Endothelial cell of umbilical vein (primary cell): ENCODE results near the gene SRGAP1. TPM values are rescaled to one million over a fixed set of nuclear protein-coding genes. Genes with fewer than 3 reads are reported as not detected.

Source experiments
- BruUV-seq: library from RNA; stranded (reverse); fragments of 400-500 nt; replicated peaks from 2 replicates; lab custom pipeline; 2021; lab: Mats Ljungman, UMichigan
- CTCF ChIA-PET: fragments of 300-600, 350-600 bp; sonication (Branson Sonifier 250); formaldehyde crosslinking; loops from one replicate; lab custom pipeline; 2021; ENCODE audit warnings: antibody characterized with exemption, inconsistent platforms; lab: Charles Lee
- POLR2A ChIA-PET: fragments of 300-600, 350-600 bp; sonication (Branson Sonifier 250); formaldehyde crosslinking; loops from one replicate; lab custom pipeline; 2021; ENCODE audit warnings: antibody characterized with exemption, inconsistent platforms; lab: Charles Lee
- DNase-seq: peaks from one replicate; pipeline ENCODE4 v3.0.0-alpha.2; 2011; ENCODE audit warnings: low read depth, low spot score
- FAIRE-seq: peaks from 2 replicates; lab custom pipeline; 2011; peaks lifted over from hg19 to GRCh38; lab: Jason Lieb, UNC
- H2AFZ ChIP-seq: 2 replicates; pipeline ENCODE4 v1.6.0; 2012; ENCODE audit warnings: low read depth, low read length, control low read depth, inconsistent platforms
- H3K27ac ChIP-seq: 2 replicates; pipeline ENCODE4 v1.5.1; 2011; ENCODE audit warnings: low read depth, mild to moderate bottlenecking, control low read depth, low read length, moderate library complexity; ENCODE audit not compliant: insufficient read depth
- H3K27me3 ChIP-seq, 2 experiments: 2 replicates each; pipeline versions ENCODE4 v1.6.0 to v1.6.1; 2011; ENCODE audit warnings: low read length in 2 of 2, mixed read lengths in 1 of 2; ENCODE audit not compliant: control insufficient read depth in 2 of 2, insufficient read depth in 2 of 2
- H3K36me3 ChIP-seq, 2 experiments: 2 replicates in 1 of 2; 3 replicates in 1 of 2; pipeline ENCODE4 v1.5.1; 2011; ENCODE audit warnings: low read length in 2 of 2, mild to moderate bottlenecking in 1 of 2, moderate library complexity in 1 of 2; ENCODE audit not compliant: control insufficient read depth in 2 of 2, insufficient read depth in 2 of 2; ENCODE audit errors: extremely low read depth in 1 of 2
- H3K4me1 ChIP-seq: 3 replicates; pipeline ENCODE4 v1.5.1; 2011; ENCODE audit warnings: mild to moderate bottlenecking, low read length; ENCODE audit not compliant: control insufficient read depth, insufficient read depth; ENCODE audit errors: extremely low read depth
- H3K4me2 ChIP-seq: 2 replicates; pipeline ENCODE4 v1.6.1; 2011; ENCODE audit warnings: low read length, control low read depth, mixed read lengths; ENCODE audit not compliant: insufficient read depth
- H3K4me3 ChIP-seq, 3 experiments: fragments of 200-600 bp in 1 of 3; sonication (generic), shearing (Covaris generic) in 1 of 3; replicated peaks in 1 of 3; 2 replicates each; pipeline ENCODE4 v1.5.1; 2011 to 2016; ENCODE audit warnings: control low read depth in 3 of 3, low read length in 3 of 3, mild to moderate bottlenecking in 2 of 3, inconsistent platforms in 1 of 3, low read depth in 1 of 3, moderate library complexity in 1 of 3; ENCODE audit not compliant: insufficient read depth in 1 of 3
- H3K79me2 ChIP-seq: 2 replicates; pipeline ENCODE4 v1.6.0; 2012; ENCODE audit warnings: low read length, inconsistent platforms; ENCODE audit not compliant: control insufficient read depth, insufficient read depth
- H3K9ac ChIP-seq: replicated peaks from 2 replicates; pipeline ENCODE3; 2011; ENCODE audit warnings: low read length, control low read depth; ENCODE audit not compliant: insufficient read depth; ENCODE audit errors: extremely low read depth
- H3K9me1 ChIP-seq: replicated peaks from 3 replicates; pipeline ENCODE4 v1.6.0; 2011; ENCODE audit warnings: mild to moderate bottlenecking, low read length; ENCODE audit not compliant: control insufficient read depth, insufficient read depth; ENCODE audit errors: extremely low read depth
- H3K9me3 ChIP-seq: replicated peaks from 2 replicates; pipeline ENCODE4 v1.5.1; 2012; ENCODE audit warnings: low read length, inconsistent platforms; ENCODE audit not compliant: control insufficient read depth, insufficient read depth
- H4K20me1 ChIP-seq: replicated peaks from 2 replicates; pipeline ENCODE3; 2011; ENCODE audit warnings: mild to moderate bottlenecking, low read length; ENCODE audit not compliant: control insufficient read depth, insufficient read depth; ENCODE audit errors: extremely low read depth
- EZH2 ChIP-seq: IDR thresholded peaks from 2 replicates; pipeline ENCODE4 v1.6.1; 2012; ENCODE audit warnings: borderline replicate concordance, low read depth, mild to moderate bottlenecking, moderate library complexity, low read length, inconsistent platforms; ENCODE audit not compliant: severe bottlenecking
- FOS ChIP-seq: IDR thresholded peaks from 2 replicates; pipeline ENCODE4 v1.6.1; 2011; ENCODE audit warnings: mild to moderate bottlenecking, low read length, moderate library complexity, borderline replicate concordance; ENCODE audit not compliant: insufficient read depth
- GATA2 ChIP-seq: IDR thresholded peaks from 2 replicates; pipeline ENCODE4 v1.7.0; 2011; ENCODE audit warnings: low read depth, mild to moderate bottlenecking, moderate library complexity, mixed read lengths, low read length; ENCODE audit not compliant: insufficient read length, insufficient read depth
- JUN ChIP-seq: IDR thresholded peaks from 2 replicates; pipeline ENCODE4 v1.6.1; 2011; ENCODE audit warnings: borderline replicate concordance, low read depth; ENCODE audit not compliant: insufficient read length, insufficient read depth
- MYC ChIP-seq: IDR thresholded peaks from one replicate; pipeline ENCODE4 v1.6.1; 2011; ENCODE audit warnings: mild to moderate bottlenecking, low read depth, low read length
- POLR2A ChIP-seq: IDR thresholded peaks from 2 replicates; pipeline ENCODE4 v1.6.1; 2012; ENCODE audit warnings: low read depth, mild to moderate bottlenecking, control low read depth, low read length
- POLR2AphosphoS5 ChIP-seq: IDR thresholded peaks from 2 replicates; pipeline ENCODE4 v1.6.1; 2012; ENCODE audit warnings: low read depth, mild to moderate bottlenecking, control low read depth, low read length, moderate library complexity; ENCODE audit not compliant: insufficient read depth
- dilution Hi-C: fragments of 300-500 bp; cut with MboI; formaldehyde crosslinking; loops from one replicate; pipeline ENCODE4 v1.15.0; 2019; ENCODE audit warnings: low sequenced_read_pairs; ENCODE audit not compliant: extremely low pct_ligation_motif_present
- intact Hi-C: fragments of 100-400 bp; cut with micrococcal nuclease; formaldehyde crosslinking; loops from one replicate; pipeline ENCODE4 v1.10.0; 2022
- polyA plus RNA-seq, 4 experiments: library from polyadenylated mRNA; depleted of rRNA in 3 of 4; stranded (reverse) in 3 of 4; unstranded in 1 of 4; fragments of >200 nt; gene quantifications; 2 replicates each; pipeline versions ENCODE4 v1.2.1 to v1.2.3, GENCODE V29; 2011 to 2012; ENCODE audit warnings: missing spikeins in 1 of 4
- total RNA-seq: library from RNA; stranded (reverse); gene quantifications from 2 replicates; pipeline ENCODE4 v1.2.3, GENCODE V29; 2021
- TF ChIP-seq, protein P1 (sequence below): IDR thresholded peaks from 2 replicates; pipeline ENCODE4 v1.6.1; 2011; ENCODE audit not compliant: insufficient read depth, insufficient read length
- TF ChIP-seq, protein P2 (sequence below), 2 donors: IDR thresholded peaks; 1 replicate in 1 of 2; 2 replicates in 1 of 2; pipeline ENCODE4 v1.5.1; 2011; ENCODE audit warnings: low read length in 2 of 2, mild to moderate bottlenecking in 2 of 2, moderate library complexity in 2 of 2, control low read depth in 1 of 2, inconsistent platforms in 1 of 2, low read depth in 1 of 2; ENCODE audit not compliant: insufficient read depth in 1 of 2; ENCODE audit errors: extremely low read depth in 1 of 2

Gene SRGAP1
- total and polyA plus RNA-seq, 2 donors (not counting 3 experiments of a cell fraction or from before 2014, with no cell fraction given) = 4.9 to 16.3 TPM

GRCh38 chr12:64139021-64139420 is 294.5 kb downstream of the SRGAP1 start:
- BruUV-seq = no TSS peak
- no peaks in the 10 kb centered on the region for H3K27me3 ChIP-seq
- no peaks in the 10 kb centered on the region for H3K9me3 ChIP-seq
- H3K4me1 ChIP-seq = no peaks in the 10 kb centered on the region
- H3K9ac ChIP-seq = no peak overlapping the region
- FAIRE-seq (no peak), DNase-seq (no peak)
- H3K36me3 ChIP-seq = peaks cover 0 to 2% of the 10 kb centered on the region in 2 experiments
- no peaks in the 10 kb centered on the region for H3K9me1 ChIP-seq
- intact Hi-C loops (no loop called here), dilution Hi-C loops (no loop called here)
- H2AFZ ChIP-seq = no peak overlapping the region
- H3K79me2 ChIP-seq = no peaks in the 10 kb centered on the region
- POLR2A ChIA-PET = no interaction called here
- H3K4me3 ChIP-seq = no peak overlapping the region
- no peak overlapping the region for H3K4me2 ChIP-seq
- no peaks in the 10 kb centered on the region for H4K20me1 ChIP-seq
- CTCF ChIA-PET = no interaction called here
- TF ChIP-seq, protein P1, sequence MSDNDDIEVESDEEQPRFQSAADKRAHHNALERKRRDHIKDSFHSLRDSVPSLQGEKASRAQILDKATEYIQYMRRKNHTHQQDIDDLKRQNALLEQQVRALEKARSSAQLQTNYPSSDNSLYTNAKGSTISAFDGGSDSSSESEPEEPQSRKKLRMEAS = no peak
- TF ChIP-seq EZH2 = no peak
- no peak for TF ChIP-seq POLR2A
- TF ChIP-seq FOS = no peak
- TF ChIP-seq POLR2AphosphoS5 = no peak
- TF ChIP-seq MYC = no peak
- TF ChIP-seq JUN = no peak
- TF ChIP-seq, protein P2, sequence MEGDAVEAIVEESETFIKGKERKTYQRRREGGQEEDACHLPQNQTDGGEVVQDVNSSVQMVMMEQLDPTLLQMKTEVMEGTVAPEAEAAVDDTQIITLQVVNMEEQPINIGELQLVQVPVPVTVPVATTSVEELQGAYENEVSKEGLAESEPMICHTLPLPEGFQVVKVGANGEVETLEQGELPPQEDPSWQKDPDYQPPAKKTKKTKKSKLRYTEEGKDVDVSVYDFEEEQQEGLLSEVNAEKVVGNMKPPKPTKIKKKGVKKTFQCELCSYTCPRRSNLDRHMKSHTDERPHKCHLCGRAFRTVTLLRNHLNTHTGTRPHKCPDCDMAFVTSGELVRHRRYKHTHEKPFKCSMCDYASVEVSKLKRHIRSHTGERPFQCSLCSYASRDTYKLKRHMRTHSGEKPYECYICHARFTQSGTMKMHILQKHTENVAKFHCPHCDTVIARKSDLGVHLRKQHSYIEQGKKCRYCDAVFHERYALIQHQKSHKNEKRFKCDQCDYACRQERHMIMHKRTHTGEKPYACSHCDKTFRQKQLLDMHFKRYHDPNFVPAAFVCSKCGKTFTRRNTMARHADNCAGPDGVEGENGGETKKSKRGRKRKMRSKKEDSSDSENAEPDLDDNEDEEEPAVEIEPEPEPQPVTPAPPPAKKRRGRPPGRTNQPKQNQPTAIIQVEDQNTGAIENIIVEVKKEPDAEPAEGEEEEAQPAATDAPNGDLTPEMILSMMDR (IDR thresholded peaks at IDR 0.05; ENCODE audit: extremely low read depth in 1 of 2, insufficient read depth in 1 of 2, low read depth in 1 of 2, low read length in 2 of 2) = no peak
- no peak for TF ChIP-seq GATA2
- H3K27ac ChIP-seq = no peak overlapping the region
